CD4-positive, alpha-beta T cell treated with Interleukin-4 for 4 hours (primary cell): Measurements from ENCODE around the gene SHCBP1.

Source experiments
- DNase-seq: peaks from one replicate; pipeline ENCODE4 v3.0.0-alpha.2; 2020

Gene SHCBP1

DNA sequence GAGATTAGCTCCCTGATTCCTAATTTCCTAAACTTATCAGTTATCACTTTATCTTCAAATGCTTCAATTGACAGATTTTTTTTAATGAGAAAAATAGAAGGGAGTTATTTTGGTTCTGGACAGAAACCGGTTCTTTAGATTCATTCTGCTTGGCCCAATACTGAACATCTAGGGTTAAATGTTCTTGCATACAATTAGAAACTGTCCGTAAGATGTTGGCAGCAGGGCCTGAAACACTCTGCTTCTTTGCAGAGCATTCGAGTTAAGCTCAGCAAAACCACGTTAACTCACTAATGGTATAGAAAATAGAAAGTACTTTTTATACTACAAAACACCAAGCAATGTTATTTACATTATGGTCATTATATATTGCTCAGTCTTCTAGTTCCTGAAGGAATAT lies 7.2 kb downstream of the SHCBP1 start:
- no peak for DNase-seq

DNA sequence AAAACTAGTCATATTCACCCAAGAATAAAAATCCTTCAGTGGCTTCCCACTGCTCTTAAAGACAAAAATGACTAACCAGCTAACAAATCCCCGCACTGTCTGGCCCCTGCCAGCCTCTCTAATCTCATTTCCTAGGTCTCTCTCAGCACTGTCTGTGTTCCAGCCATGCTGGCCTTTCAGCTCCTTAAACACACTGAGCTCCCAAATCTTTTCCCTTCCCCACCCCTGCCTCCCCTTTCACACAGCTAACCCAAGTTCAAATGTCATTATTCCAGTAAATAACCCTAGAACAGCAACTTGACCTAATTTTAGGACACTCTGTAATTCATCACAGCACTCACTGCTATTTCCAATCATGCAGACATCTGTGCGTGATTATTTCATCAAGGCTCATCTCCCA lies 7.8 kb downstream of the SHCBP1 start:
- no peak for DNase-seq

DNA sequence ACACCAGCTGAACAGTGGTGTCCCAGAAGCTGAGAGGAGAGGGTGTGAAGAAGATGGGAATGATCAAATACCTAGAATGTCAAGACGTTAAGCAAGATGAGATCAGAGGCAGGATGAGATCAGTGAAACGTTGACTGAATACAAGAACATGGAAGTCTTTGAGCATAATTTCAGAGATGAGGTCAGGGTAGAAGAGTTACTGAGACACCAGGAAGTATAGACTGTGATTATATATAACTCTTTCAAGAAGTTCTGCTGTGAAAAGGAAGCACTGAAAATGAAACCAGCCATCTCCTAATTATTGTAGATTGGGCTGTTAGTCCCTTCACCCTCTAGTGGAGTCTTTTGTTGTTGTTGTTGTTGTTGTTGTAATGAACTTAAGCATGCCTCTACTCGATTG lies 9.1 kb downstream of the SHCBP1 start:
- peak; percentile 6 for DNase-seq

DNA sequence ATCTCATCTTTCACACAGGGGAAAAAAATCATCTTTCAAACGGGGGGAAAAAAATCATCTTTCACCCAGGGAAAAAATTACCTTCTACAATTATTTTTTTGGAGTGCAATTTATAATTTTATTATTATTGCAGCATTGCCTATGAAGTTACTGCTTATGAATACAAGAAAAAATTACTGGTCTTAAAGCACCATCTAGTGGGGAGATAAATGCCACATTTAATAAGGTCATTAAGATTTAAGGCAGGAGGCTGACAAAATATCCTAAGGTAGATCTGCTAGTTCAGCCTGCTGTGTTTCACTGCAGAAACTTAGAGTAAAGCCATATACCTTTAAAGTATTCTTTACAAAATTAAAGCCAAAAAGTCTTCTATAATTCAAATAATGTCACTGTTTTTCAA lies 13.7 kb downstream of the SHCBP1 start:
- DNase-seq, result peak; percentile 58

DNA sequence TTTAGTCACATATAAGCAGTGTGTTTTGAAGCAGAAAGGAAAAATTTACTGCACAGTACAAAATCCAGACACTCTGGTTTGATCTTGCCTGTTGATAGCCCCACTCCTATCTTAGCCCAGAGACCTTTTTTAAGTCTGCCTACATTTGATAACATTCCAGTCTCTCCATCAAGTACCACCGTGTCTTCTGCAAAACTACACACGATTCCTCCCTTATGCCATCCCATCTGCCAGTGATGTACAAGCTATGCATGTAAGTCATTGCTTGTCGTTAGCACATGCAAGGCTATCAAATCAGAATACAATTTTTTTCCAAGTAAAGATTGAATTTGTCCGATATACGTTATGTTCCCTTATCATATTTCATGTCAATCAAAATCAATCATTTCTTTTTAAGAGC lies 14.9 kb downstream of the SHCBP1 start:
- no peak for DNase-seq

DNA sequence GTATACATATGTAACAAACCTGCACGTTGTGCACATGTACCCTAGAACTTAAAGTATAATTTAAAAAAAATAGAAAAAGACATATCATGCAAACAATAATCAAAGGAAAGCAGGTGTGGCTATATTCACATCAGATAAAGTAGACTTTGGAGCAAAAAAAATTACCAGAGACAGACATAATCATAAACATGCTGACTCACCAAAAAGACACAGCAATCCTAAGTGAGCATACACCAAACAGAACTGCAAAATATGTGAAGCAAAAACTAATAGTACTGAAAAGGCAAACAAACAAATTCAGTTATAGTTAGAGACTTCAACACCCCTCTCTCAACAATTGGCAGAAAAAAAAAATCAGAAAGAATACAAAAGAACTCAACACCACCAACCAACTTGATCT lies 29.9 kb downstream of the SHCBP1 start:
- DNase-seq, result no peak

DNA sequence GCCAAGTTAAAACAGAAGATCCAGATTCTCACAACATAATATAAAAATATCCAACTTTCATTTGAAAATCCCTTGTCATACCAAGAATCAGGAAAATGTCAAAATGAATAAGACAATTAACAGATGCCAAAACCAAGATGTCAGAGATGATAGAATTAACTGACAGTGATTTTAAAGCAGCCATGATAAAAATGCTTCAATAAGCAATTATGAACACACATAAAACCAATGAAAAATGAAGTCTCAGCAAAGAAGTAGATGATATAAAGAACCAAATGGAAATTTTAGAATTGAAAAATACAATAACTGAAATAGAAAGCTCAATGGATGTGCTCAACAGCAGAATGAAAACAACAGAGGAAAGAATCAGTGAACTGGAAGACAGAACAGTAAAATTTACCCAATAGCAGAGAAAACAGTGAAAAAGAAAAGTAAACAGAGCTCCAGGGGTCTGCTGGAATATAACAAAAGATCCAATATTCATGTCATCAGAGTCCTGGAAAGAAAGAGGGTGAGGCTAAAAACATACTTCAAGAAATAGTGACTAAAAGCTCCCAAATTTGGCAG lies 35.1 kb downstream of the SHCBP1 start:
- no peak for DNase-seq

DNA sequence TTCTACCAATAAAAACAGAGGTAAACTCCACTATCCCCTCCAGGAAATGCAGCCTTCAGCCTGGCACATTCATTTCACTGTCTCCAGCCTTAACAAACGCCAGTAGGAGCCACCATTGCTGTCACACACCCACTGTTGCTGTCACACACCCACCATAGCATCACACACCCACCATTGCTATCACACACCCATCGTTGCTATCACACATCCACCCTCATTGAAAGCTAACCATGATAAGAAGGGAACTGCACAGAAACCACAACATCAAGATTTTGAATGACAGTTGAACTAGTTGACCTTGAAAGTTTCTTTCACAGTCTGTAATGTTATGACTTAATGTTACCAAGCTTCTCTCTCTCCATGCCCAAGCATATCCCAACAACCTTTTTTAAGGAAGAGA lies 38.1 kb downstream of the SHCBP1 start:
- DNase-seq, result no peak

DNA sequence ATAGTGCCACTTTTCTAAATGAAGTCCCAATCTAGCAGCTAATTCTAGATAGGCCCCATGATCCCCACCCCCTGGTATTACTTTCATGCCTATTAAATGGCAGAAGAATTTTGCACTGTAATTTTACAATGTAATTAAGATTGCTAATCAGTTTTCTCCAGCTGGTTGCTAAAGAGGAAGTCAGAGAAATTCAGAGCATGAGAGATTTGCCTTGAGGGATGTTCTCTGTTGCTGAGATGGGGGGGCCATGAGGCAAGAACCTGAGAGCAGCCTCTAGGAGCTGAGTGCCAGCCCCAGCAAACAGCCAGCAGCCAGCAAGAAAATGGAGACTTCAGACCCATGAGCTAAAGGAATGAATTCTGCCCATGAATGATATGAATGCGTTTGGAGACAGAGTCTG lies 38.9 kb downstream of the SHCBP1 start:
- DNase-seq, result no peak

DNA sequence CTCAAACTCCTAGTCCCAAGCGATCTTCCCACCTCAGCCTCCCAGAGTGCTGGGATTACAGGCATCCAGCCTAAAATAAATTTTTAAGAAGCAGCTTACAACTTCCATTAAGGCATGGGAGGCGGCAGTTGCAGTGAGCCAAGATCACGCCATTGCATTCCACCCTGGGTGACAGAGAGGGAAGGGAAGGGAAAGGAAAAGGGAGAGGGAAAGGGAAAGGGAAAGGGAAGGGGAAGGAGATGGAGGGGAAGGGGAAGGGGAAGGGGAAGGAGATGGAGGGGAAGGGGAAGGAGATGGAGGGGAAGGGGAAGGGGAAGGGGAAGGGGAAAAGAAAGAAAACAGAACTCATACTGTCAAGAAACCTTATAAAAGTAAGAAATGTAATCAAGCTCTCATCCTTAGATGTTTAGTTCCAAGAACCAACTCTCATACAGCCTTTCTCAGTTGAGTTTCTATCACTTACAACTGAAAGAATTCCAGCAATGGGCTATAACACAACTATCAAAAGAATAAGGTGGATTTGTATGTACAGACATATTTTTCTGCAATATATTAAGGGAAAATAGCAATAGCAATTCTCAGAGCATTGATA lies 43.1 kb downstream of the SHCBP1 start:
- no peak for DNase-seq

DNA sequence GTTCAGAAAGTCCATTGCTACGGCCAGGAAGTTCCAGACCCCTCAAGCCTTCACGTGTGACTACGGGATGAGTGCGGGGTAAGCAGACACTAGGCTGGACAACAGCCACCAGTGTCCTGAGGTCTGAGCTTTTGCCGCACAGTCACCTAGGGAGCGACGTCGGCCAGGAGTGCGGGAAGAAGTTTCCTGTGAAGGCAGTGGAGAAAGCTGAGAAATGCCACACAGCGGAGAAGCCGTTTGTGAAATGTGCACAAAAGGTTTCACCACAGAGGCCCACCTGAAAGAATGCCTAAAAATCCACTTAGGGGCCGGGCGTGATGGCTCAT lies 47.4 kb downstream of the SHCBP1 start:
- no peak for DNase-seq

DNA sequence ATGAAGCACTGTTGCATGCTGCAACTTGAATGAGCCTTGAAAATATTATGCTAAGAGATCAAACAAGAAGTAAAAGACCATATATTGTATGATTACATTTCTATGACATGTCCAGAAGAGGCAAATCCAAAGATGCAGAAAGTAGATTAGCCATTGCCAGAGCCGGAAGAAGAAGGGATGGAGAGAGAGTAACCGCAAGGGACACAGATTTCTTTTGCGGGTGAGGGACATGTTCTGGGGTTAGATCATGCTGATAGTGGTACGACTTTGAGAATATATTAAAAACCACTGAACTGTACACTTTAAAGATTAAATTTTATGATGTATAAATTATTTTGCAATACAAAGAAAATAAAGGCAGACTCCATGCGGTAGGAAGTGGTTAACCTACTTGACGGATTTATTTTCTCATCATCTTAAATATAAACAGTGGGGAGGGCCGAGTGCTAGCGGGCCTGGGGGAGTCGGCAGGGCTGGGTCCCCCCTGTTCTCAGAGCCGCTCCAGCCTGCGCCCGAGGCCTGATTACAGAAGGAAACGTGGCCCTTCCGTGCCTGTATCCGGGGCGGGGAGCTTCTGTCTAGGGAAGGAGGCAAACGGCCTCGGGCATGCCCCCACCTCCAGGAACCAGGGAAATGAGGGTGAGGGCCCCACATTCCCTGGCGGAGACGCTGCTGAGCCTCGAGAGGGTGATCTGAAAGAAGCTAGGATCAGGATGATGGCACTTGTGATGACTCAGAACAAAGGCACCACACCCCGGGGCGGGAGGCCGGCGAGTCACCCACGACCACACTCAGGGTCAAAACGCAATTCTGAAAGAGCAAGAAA lies 48.0 kb downstream of the SHCBP1 start:
- no peak for DNase-seq

DNA sequence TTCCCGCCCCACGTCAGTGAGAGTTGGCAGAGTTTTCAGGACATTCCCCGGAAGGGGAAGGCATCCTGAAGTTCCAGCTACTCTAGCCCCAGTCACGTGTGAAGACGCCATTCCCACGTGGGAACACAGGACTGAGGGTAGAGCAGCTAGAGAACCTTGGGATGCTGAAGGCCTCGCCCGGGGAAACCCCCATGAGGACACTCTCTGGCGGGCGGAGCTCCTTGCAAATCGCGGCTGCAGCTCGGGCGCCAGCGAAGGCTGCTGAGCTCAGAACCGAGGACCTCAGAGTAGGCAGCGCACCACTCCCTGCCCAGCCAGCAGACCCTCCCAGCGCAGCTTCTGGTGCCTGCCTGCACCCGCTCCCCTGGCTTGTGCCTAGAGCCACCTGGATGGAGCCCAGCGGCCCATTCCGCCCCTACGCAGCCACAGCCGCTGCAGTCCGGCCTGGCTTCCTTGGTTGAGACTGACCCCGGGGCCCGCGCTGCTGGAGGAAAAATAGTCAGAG lies 51.9 kb downstream of the SHCBP1 start:
- DNase-seq, result no peak

DNA sequence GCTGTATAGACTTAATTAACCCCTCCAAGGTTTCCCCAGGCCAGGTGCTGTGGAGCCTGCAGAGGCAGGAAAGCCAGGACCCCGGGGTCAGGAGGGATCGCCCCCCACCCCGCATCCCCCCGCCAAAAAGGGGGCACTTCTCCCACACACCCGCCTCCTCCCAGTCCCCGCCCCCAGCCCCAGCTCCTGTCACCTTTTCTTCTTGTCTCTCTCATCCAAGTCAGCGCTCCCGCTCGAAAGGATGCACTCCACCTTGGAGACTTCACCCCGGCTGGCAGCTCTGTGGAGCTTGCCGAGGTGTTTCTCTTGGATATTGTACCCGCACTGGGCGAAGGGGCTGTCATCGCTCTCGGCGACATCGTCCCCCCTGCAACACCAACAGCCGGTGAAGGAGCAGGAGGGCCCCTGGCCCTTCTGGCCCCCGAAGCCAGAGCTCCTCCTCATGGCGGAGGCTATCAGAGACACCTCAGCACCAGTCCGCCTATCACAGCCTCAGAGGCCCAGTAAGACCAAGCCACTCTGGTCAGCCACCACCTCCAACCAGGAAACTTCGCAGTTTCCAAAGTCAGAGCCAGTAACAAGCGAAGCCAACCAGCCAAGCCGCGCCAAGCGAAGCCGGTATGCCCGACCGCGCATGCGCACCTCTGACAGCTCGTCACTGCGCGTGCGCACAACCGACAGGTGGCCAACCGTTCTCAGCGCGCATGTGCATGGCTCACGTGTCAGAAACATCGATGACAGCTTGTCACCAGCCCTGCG lies 52.5 kb downstream of the SHCBP1 start:
- DNase-seq, result no peak

DNA sequence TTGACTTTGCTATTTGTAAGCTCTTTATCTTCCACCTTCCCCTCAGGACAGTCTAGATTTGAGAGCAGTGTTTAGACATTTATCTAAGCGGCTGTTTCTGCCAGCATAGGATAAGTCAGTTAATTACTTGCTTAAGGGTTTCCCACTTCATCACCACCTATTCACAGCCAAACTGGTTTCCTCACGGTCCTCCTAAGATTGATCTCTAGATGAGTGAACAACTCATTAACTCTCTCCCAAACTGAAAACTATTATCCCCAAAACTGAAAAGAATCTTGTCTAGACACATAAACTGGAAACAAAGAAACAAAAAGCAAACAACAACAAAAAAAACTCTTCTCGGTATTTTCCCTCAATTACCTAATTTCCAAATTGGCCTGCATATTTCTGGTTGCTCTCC lies 58.2 kb downstream of the SHCBP1 start:
- no peak for DNase-seq

DNA sequence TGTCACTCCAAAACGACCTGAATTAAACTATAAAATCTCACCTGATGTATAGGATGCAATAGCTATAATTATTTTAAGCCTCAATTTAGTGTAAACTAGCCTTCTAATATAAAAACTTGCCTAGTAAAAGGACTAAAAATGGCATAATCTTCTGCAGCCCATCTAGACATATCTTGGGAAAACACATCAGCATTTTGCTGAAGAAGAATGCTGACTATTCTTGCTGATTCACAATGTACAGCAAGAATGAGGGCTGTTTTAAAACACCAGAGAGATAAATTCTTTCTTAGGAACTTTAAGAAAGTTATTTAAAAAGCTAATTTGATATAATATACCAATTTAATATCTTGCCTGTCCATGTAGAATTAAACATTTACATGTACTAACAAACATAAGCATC lies 63.2 kb downstream of the SHCBP1 start:
- no peak for DNase-seq

DNA sequence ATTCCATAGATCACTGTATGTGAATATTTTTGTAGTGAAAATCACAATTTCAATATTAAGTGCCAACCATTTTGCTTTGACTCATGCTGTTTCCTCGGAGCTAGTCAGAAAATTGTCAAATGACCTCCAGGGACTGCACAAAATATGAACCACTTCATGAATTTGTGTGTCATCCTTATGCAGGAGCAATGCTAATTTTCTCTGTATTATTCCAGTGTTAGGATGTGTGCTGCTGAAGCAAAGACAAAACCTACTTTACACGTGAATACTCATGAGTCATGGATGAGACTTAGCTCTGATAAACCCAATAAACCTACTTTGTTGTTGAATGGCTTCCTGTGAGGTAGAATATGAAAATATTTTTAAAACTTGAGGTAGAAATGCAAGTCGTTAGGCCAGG lies 65.2 kb downstream of the SHCBP1 start:
- DNase-seq, result no peak

DNA sequence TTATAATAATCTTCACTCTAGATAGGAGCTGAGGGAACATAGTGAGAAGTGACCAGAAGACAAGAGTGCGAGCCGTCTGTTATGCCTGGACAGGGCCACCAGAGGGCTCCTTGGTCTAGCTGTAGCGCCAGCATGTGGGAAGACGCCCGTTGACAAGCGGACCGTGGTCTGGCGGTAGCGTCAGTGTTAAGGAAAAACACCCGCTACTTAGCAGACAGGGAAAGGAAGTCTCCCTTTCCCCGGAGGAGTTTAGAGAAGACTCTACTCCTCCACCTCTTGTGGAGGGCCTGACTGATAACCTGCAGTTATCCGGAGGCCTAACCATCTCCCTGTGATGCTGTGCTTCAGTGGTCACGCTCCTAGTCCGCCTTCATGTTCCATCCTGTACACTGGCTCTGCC lies 66.7 kb downstream of the SHCBP1 start:
- peak; percentile 46 for DNase-seq

DNA sequence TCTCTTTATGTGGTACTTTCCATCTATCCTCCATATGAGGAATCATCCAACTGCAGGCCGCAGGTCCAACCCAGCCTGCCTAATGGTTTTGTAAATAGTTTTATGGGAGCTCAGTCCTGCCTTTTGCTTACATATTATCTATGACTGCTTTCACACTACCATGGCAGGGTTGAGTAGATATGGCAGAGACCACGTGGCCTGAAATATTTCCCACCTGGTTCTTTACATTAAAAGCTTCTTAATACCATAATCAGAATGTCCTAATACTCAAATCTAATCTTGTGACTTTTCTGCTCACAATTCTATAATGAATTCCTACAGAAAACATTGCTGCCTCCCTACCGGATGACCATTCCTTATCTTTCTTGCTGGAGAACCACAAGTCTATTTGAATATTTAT lies 71.7 kb downstream of the SHCBP1 start:
- no peak for DNase-seq
